Tibial nerve (tissue), 4 donors: ENCODE measurements around the gene TMEM131L.

ENCODE experiments used
- EP300 ChIP-seq, 2 donors: sonication (generic); formaldehyde crosslinking; IDR thresholded peaks; one replicate each; pipeline ENCODE4 v1.6.1; 2017; ENCODE audit warnings: antibody characterized with exemption in 2 of 2, mild to moderate bottlenecking in 1 of 2
- POLR2A ChIP-seq, 2 donors: fragments of 450-650 bp; IDR thresholded peaks; one replicate each; pipeline ENCODE4 v1.6.1; 2017; ENCODE audit warnings: antibody characterized with exemption in 2 of 2, mild to moderate bottlenecking in 2 of 2, moderate library complexity in 2 of 2
- TF ChIP-seq, protein P1 (sequence below), 5 experiments: fragments of 200-600 bp in 3 of 5; fragments of 450-650 bp in 2 of 5; sonication (generic) in 3 of 5; IDR thresholded peaks; one replicate each; pipeline ENCODE4 v1.5.1; 2016 to 2019; ENCODE audit warnings: antibody characterized with exemption in 5 of 5, mild to moderate bottlenecking in 3 of 5, moderate library complexity in 2 of 5

GRCh38 chr4:153517159-153517558, 51.0 kb downstream of the TMEM131L start:
- TF ChIP-seq POLR2A (IDR thresholded peaks at IDR 0.05) (no peak), EP300 (IDR thresholded peaks at IDR 0.05) (no peak)
- TF ChIP-seq, protein P1, sequence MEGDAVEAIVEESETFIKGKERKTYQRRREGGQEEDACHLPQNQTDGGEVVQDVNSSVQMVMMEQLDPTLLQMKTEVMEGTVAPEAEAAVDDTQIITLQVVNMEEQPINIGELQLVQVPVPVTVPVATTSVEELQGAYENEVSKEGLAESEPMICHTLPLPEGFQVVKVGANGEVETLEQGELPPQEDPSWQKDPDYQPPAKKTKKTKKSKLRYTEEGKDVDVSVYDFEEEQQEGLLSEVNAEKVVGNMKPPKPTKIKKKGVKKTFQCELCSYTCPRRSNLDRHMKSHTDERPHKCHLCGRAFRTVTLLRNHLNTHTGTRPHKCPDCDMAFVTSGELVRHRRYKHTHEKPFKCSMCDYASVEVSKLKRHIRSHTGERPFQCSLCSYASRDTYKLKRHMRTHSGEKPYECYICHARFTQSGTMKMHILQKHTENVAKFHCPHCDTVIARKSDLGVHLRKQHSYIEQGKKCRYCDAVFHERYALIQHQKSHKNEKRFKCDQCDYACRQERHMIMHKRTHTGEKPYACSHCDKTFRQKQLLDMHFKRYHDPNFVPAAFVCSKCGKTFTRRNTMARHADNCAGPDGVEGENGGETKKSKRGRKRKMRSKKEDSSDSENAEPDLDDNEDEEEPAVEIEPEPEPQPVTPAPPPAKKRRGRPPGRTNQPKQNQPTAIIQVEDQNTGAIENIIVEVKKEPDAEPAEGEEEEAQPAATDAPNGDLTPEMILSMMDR (IDR thresholded peaks at IDR 0.05), result no peak
